Chondrocyte (in vitro differentiated cells): Measurements from ENCODE around the gene ANKHD1. TPM values are rescaled to one million over a fixed set of nuclear protein-coding genes. Genes with fewer than 3 reads are reported as not detected.

ENCODE experiments used
- DNase-seq: peaks from one replicate; pipeline ENCODE4 v3.0.0; 2021; ENCODE audit warnings: mixed read lengths, low spot score
- H3K27ac Mint-ChIP-seq: one replicate; pipeline ENCODE4 v1.8.0; 2021; ENCODE audit warnings: mild to moderate bottlenecking, moderate library complexity, mixed read lengths; ENCODE audit not compliant: unreplicated experiment
- H3K27me3 Mint-ChIP-seq: 2 replicates; pipeline ENCODE4 v1.8.0; 2021; ENCODE audit warnings: low read depth, mixed read lengths
- H3K36me3 Mint-ChIP-seq: 2 replicates; pipeline ENCODE4 v1.8.0; 2021; ENCODE audit warnings: low read depth, mixed read lengths
- H3K4me1 Mint-ChIP-seq: 2 replicates; pipeline ENCODE4 v1.8.0; 2021; ENCODE audit warnings: low read depth, mild to moderate bottlenecking, mixed read lengths
- H3K4me3 Mint-ChIP-seq: one replicate; pipeline ENCODE4 v1.8.0; 2021; ENCODE audit warnings: mild to moderate bottlenecking, moderate library complexity, mixed read lengths; ENCODE audit not compliant: unreplicated experiment
- H3K9me3 Mint-ChIP-seq: 2 replicates; pipeline ENCODE4 v1.8.0; 2021; ENCODE audit warnings: low read depth, mixed read lengths
- total RNA-seq: library from RNA; stranded (reverse); gene quantifications from 3 replicates; pipeline ENCODE4 v1.2.1, GENCODE V29; 2021
- TF ChIP-seq, protein P1 (sequence below): fragments of 200-600 bp; sonication (generic); IDR thresholded peaks from 2 replicates; pipeline ENCODE4 v1.5.0; 2021; ENCODE audit warnings: antibody characterized with exemption, mild to moderate bottlenecking, moderate library complexity

Gene ANKHD1
- total RNA-seq, 1 donor from 2014 or later, result 61.4 TPM

DNA sequence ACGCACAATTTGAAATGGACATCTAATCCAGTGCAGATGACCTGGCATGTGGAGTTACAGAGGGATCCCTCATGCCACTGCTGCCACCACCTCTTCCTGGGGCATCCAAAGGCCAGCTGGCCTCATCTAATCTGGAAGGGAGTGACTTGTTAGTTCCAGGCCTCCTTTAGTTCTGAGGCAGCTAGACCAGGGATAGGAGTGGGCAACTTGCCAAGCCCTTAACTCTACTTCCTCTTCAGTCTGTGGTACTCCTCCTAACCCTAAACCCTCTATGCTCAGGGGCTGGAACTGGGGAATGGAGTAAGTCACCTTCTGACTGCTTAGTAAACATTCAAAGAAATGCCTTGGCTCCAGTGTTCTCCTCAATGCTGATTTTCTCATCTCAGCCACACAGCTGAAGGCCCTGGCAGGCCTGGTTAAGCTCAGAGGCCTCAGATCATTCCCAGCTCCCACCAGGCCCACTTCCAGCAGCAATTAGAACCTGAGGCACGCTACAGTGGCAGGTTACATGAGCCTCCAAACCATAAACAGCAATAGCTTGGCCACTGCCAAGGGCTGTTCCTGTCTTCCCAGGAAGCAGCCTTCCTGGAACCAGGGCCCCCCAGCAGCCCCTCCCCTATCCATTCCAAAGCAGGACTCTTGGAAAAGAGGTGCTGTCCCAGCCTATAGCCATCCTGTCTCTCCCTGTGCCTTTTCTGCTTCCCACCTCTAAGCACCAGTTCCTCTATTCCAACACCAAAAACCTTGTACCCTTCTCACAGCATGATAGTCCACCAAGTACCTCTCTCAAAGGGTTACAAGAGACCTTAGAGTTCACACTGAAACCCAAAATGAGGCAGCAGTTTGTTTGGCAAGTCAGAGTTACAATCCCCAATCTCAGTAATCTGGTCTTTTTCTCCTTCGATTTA is 147.9 kb downstream of the ANKHD1 start:
- no peak for DNase-seq
- H3K9me3 Mint-ChIP-seq, result no peaks in the 10 kb centered on the region
- peaks cover 56% of the 10 kb centered on the region for H3K4me1 Mint-ChIP-seq
- peaks cover 20% of the 10 kb centered on the region for H3K36me3 Mint-ChIP-seq
- H3K4me3 Mint-ChIP-seq, result no peak overlapping the region
- H3K27ac Mint-ChIP-seq, result peak overlapping the region; percentile 97
- TF ChIP-seq, protein P1, sequence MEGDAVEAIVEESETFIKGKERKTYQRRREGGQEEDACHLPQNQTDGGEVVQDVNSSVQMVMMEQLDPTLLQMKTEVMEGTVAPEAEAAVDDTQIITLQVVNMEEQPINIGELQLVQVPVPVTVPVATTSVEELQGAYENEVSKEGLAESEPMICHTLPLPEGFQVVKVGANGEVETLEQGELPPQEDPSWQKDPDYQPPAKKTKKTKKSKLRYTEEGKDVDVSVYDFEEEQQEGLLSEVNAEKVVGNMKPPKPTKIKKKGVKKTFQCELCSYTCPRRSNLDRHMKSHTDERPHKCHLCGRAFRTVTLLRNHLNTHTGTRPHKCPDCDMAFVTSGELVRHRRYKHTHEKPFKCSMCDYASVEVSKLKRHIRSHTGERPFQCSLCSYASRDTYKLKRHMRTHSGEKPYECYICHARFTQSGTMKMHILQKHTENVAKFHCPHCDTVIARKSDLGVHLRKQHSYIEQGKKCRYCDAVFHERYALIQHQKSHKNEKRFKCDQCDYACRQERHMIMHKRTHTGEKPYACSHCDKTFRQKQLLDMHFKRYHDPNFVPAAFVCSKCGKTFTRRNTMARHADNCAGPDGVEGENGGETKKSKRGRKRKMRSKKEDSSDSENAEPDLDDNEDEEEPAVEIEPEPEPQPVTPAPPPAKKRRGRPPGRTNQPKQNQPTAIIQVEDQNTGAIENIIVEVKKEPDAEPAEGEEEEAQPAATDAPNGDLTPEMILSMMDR, result no peak
- no peaks in the 10 kb centered on the region for H3K27me3 Mint-ChIP-seq

DNA sequence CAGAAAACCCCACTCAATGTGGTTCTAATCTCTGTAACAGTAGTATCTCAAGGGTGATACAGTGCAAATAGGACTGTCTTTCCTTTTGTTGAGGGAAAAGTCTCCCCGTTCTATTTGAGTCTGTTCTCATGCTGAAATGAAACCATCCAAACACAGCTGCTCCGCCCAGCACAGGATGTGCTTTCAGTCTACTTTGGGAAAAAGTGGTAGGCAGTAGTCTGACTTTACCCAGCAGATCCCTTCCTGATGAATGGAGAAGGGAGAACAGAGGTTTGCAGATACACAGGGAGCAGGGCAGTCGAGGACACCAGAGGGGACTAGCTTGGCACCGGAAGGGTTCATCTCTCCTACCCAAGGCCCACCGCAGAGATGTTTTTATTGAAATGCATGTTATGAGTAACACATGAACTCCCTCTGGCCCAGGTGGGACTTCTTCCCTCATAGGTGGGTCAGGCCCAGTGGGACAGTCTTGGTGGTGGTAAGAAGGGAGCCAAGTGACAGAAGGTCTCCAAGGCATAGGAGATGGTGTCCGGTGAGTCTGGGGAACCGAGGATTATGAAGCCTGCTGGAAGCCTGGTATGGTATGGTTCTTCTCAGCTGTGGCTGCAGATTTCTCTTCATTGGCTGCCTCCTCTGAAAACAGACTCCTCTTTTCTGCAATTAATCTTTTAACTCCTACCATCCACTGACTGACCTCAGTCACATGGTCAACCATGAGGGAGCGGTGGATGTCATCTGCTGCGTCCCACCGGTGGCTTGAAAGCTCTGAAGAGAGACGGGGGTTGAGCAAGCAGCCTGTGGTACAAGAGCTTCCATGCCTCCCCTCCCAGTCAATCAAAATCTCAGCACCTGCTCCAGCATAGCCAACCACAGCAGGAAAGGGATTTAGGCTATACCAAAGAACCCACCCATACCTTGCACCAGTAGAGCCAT is 148.8 kb downstream of the ANKHD1 start:
- H3K4me1 Mint-ChIP-seq, result peaks cover 65% of the 10 kb centered on the region
- TF ChIP-seq, protein P1, result no peak
- H3K27me3 Mint-ChIP-seq, result no peaks in the 10 kb centered on the region
- DNase-seq, result no peak
- H3K36me3 Mint-ChIP-seq, result peaks cover 16% of the 10 kb centered on the region
- H3K9me3 Mint-ChIP-seq, result no peaks in the 10 kb centered on the region
- peak overlapping the region; percentile 97 for H3K27ac Mint-ChIP-seq
- no peak overlapping the region for H3K4me3 Mint-ChIP-seq

DNA sequence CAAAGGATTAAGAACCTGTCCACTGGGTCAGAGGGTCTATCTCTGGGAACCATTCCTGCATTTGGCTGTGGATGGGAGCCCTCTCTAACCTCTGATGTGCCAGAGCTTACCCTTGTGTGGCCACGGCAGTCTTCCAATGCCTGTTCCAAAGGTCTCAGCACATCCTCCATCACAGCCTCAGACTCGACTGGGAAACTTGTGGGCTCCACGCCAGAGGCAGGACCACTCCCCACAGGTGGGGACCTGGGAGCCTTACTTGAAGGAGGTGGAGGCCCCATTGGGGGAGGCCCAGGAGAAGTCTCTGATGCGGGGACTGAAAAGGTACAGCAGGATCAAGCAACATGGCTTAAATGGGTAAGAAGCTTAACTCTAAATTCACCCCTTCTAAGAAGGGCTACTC is 150.2 kb downstream of the ANKHD1 start:
- peaks cover 16% of the 10 kb centered on the region for H3K36me3 Mint-ChIP-seq
- H3K27ac Mint-ChIP-seq, result no peak overlapping the region
- no peaks in the 10 kb centered on the region for H3K9me3 Mint-ChIP-seq
- DNase-seq, result no peak
- H3K4me1 Mint-ChIP-seq, result peaks cover 71% of the 10 kb centered on the region
- H3K4me3 Mint-ChIP-seq, result no peak overlapping the region
- TF ChIP-seq, protein P1, result no peak
- no peaks in the 10 kb centered on the region for H3K27me3 Mint-ChIP-seq

DNA sequence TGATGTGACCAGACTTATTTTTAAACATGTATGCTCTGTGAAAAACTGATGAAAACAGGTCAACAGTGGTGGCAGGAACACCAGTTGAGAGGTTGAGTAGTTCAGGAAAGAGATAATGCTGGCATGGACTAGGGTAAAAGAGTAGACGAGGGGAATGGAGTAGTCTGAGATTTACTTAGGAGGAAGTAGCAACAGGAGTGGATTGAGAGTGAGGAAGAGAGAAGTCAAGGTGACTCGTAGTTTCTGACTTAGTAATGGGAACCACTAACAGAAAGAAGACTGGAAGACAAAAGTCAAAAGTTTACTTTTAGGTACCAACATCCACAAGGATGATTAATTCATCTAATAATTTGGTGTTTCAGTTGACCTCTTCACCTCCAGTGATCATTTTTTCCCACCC is 152.0 kb downstream of the ANKHD1 start:
- H3K27me3 Mint-ChIP-seq, result no peaks in the 10 kb centered on the region
- DNase-seq, result no peak
- TF ChIP-seq, protein P1, result no peak
- H3K36me3 Mint-ChIP-seq, result peaks cover 16% of the 10 kb centered on the region
- H3K27ac Mint-ChIP-seq, result peak overlapping the region; percentile 99
- H3K9me3 Mint-ChIP-seq, result no peaks in the 10 kb centered on the region
- H3K4me3 Mint-ChIP-seq, result no peak overlapping the region
- H3K4me1 Mint-ChIP-seq, result peaks cover 64% of the 10 kb centered on the region

DNA sequence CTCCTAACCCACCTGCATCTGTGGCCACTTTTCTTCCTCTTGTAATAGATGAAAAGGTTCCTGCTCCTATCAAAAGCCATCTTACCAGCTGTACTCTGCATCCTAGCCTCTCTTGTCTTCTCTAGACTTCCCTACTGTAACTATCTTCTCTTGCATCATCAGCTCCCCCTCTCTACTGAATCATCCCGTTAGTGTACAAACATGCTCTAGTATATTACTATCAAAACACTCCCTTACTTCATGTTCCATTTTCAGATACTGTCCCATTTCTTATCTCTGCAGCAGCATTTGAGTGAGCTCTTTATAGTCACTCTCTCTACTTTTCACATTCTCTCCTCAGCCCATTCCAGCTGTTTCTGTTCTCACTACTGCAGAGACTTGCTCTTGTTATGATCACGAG is 152.8 kb downstream of the ANKHD1 start:
- Mint-ChIP-seq H3K4me1 (peaks cover 57% of the 10 kb centered on the region), H3K27me3 (no peaks in the 10 kb centered on the region), H3K27ac (peak overlapping the region; percentile 99), H3K9me3 (no peaks in the 10 kb centered on the region), H3K4me3 (no peak overlapping the region), H3K36me3 (peaks cover 16% of the 10 kb centered on the region)
- TF ChIP-seq, protein P1, result no peak
- no peak for DNase-seq
